Endometrial microvascular endothelial cells (primary cell): ENCODE measurements around the gene MACO1. TPM values are rescaled to one million over a fixed set of nuclear protein-coding genes. Genes with fewer than 3 reads are reported as not detected.

Experiments used
- in situ Hi-C: cut with HindIII; loops from 2 replicates; pipeline ENCODE4 v1.10.0; 2017; ENCODE audit warnings: low sequenced_read_pairs, low pct_unique_long_range_greater_than_20kb; ENCODE audit errors: inconsistent ontology term
- total RNA-seq: library from RNA; depleted of rRNA; stranded (reverse); fragments of >200 nt; gene quantifications from one replicate; pipeline ENCODE4 v1.2.3, GENCODE V29; 2015; ENCODE audit errors: inconsistent ontology term

The MACO1 gene
- total RNA-seq, 1 donor from 2014 or later = 15.0 TPM

GRCh38 chr1:25513666-25514065, 83.0 kb downstream of the MACO1 start:
- in situ Hi-C loops = no loop called here

- in situ Hi-C loops = no loop called here
Measured at GRCh38 chr1:25515033-25515432, 84.3 kb downstream of the MACO1 start.

- in situ Hi-C loops = no loop called here
Measured at GRCh38 chr1:25516686-25517085, 86.0 kb downstream of the MACO1 start.

- in situ Hi-C loops = no loop called here
Measured at GRCh38 chr1:25517476-25518394, 87.0 kb downstream of the MACO1 start.

DNA sequence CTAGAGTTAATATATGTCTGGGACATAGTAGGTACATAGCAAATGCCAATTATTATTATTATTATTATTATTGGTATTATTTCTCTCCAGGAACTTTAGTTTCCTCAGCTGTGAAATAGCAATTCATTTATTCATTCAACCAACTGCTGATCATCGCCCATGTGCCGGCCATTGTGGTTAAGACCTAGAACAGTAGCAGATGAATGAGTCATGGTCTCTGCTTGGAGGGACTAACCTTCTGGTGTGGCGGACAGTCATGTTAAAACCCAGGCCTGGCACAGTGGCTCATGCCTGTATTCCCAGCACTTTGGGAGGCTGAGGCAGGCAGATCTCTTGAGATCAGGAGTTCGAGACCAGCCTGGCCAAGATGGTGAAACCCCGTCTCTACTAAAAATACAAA, 88.9 kb downstream of the MACO1 start:
- in situ Hi-C loops = no loop called here

DNA sequence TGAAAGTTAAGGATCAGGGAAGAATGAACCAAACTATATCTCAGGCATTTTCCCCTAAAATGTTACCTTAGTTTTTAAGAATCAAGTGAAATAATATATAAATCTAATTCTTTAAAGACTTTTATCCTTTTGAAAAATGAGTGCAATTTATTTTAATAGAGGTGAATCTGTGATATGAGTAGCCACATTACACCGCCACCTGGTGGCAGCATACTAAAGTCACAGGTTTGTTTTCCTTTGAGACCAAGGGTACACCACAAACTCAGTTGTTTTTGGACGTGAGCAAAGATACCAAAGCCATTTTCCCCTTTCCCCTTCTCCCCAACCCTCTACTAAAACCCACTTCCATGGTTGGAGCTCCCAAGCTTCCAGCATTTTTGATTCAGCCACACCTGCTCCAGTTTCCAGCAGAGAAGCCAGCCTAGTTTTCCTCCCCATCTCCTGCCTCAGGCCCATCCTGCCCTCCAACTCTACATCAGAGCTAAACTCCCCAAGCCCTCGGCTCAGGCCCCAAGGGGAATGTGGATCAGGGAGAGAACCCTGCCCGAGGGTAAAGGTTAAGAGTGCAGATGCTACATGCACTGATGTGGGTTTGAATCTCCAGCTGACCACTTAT, 89.9 kb downstream of the MACO1 start:
- in situ Hi-C loops = no loop called here

DNA sequence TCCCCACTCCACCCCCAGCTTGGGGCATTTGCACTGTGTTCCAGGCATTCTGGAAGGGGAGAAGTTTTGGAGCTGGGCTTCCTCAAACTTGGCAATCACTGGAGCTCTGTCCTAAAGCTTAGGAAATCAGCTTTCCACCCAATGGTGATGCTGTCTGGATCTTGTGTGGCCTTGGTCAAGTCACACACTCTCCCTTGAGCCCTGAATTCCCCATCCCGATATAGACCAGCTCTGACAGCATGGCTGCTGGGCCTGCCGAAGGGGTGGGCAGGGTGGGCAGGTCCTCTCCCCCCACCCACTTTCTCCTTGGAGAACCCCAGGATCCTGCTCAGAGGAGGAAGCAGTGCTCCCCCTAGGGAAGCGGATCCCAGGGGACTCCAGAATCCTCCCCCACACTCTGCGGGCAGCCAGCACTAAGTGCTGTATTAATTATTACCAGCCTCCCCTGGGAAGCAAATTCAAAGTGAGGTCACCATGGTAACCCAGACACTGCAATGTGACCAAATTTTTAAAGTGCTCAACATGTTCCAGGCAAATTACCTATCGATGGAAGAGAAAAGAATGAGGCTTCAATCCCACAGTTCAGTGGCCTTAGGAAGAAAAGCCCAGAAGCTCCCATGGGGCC, 91.4 kb downstream of the MACO1 start:
- in situ Hi-C loops = no loop called here

DNA sequence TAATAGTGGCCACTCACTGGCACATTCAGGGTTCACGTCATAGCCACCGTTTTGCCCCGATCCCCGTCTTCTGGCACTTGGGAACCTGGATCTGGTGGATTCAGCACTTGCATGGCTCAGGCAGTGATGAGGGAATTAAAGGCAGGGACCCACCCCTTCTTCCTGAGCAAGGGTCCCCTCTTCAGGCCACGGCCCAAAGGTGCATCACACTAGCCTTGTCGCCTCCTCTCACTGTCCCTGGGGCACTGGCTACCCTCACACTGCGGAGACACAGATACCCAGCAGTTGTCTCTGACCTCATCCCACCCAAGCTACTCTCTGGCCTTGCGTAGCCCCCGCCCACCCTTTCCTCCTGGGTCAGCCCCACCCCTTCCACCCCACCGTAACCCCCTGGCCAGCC, 92.8 kb downstream of the MACO1 start:
- in situ Hi-C loops = no loop called here

- in situ Hi-C loops = no loop called here
Measured at GRCh38 chr1:25524568-25525360, 94.1 kb downstream of the MACO1 start.

DNA sequence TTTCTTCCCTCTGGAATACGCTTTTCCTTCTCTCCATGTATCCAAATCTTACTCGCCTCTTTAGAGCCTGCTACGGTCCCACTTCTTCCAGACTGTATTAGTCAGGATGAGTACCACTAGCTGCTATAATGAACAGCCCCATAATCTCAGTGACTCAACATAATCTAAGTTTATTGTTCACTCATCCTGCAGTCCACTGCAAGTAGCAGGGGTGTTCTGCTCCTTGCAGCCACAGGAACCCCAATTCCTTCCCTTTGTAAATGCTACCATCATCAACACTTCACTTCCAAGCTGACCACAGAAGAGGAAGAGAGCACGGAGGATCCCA, 94.6 kb downstream of the MACO1 start:
- in situ Hi-C loops = no loop called here

GRCh38 chr1:25526753-25527152, 96.1 kb downstream of the MACO1 start:
- in situ Hi-C loops = no loop called here

DNA sequence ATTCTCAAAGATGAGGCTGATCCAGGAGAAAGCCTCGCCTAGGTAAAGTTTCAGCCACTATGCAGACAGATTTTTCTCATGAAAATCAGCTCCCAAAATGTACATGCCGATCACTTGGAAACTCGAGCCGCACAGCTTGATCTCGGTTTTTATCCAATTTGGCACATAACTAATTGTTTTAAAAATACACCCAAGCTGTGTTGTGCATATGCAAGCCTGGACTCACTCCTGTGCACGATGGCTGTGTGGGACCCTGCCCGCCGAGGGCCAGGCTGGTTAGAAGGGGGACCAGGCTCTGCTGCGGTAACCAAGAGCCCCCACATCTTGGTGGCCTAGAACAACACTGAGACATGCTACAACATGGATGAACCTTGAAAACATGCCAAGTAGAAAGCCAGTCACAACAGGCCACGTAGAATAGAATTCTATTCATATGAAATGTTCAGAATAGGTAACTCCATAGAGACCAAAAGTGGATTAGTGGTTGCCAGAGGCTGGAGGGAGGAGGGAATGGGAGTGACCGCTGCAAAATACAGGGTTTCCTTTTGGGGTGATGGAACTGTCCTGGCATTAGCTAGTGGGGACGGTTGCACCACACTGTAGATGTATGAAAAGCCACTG, 96.6 kb downstream of the MACO1 start:
- in situ Hi-C loops = no loop called here

DNA sequence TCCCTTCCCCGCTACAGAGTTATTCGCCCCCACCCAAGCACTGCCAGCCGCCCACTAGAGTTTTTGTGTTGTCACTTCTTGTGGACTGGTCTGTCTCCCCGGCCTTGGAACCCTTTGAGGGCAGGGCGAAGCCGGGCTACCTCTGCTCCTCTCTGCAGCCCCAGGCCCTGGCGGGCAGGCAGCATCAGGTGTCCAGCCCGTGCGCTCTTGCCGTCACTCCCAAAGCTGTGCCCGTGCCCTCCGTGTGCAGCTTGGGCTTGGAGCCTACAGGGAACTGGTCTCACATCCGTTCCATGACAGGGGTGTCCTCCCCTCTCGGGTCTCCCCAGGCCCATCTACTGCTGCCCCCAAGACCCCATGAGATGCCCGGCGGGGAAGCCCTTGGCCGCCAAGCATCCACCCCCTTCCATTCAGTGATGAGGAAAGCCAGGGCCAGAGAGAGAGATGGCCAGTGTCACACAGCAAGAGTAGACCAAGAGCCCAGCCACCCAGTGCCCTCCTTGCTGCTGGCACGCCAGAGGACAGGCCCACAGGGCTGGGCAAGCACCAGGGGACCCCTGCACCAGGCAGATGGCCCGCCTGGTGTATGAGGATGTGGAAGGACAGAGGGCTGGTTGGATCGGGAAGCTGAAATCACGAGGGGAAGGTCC, 97.4 kb downstream of the MACO1 start:
- in situ Hi-C loops = no loop called here

DNA sequence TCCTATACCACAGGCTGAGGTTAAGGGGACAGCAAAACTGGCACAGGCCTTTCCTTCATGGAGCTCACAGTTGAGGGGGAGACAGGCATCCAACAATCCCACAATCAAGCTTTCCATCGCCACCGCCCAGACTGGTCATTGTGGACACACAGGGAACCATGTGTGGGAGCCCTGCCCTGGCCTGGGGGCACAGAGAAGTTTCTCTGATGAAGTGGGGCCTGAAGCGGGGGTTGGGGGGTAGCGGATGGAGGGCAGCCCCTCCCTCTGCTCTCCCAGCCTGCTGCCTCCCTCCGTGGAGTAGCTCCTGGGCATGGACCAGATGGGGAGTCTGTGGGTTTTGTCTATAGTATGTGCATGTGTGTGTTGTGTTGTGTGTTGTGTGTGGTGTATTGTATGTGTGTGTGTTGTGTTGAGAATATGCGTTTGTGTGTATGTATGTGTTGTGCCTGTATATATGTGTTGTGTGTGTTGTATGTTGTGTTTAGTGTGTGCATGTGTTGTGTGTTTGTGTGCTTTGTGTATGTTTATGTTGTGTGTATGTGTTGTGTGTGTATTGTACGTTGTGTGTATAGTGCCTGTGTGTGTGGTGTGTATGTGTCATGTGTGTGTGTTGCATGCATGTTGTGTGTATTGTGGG, 98.3 kb downstream of the MACO1 start:
- in situ Hi-C loops = no loop called here

DNA sequence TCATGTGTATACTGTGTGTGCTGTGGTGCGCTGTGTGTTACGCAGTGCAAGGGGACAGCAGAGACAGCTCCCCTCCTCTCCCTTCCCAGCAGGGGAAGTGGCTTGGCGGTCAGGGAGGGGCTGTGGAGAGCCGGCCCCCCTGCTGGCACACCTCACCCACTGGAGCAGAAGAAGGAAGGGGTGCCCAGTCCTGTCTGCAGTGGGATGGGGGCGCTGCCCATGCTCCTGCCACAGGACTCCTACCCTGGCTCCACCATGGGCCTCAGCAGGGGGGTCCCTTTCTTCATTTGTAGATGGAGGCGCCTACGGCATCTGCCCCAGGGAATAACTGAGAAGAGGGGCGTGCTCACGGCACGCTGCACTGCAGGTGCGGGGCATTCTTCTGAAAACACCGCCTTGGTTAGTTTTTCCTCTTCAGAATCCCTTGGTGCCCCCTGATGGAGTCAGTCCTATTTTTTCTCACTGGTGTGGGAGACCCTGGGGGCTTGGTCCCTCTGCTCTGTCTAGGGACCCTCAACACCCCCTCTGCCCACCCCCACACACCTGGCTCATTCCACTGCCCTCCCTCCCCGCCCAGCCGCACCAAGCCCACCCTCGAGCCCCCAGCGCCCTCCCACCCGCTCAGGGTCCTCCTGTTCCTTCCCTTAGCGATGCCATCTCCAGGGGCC, 99.0 kb downstream of the MACO1 start:
- in situ Hi-C loops = no loop called here

DNA sequence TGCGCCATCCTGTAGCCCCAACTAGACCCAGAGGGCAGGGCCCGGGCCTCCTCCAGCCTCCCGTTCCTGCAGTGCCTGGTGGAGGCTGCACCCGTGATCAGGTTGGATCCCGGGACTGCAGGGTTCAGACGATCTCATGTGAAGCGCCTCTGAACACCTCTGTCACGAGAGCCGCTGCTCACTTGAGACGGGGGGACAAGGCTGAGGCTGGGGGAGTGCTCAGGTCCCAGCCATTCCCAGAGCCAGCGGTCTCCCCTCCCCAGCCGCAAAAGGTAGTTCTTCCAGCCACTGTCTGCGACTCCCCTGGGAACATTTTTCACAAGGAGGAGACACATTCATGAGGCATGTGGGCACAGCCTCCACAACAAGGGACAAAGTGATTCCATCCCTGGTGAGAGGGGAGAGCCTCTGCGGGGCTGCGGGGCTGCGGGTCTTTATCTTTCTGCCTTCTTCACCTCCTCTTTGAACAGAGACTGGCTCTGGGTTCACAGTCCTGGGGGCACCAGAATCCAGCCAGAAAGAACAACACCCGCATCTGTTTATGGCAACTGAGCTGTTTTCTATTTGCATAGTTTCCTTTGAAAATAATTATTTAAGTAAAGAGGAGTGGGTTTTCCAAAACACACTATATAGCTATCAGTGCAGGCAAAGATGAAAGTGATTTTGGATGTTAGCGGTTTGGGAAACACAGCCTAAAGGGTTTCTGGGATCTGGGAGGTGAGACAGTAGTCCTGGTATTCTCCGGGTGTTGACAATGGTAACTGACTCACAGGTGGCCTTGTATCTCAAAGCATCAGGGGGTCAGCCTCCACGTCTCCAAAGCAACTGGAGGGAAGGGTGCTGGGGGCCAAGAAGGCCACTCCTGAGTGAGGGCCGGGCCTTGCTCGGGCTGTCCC, 99.7 kb downstream of the MACO1 start:
- in situ Hi-C loops = no loop called here

DNA sequence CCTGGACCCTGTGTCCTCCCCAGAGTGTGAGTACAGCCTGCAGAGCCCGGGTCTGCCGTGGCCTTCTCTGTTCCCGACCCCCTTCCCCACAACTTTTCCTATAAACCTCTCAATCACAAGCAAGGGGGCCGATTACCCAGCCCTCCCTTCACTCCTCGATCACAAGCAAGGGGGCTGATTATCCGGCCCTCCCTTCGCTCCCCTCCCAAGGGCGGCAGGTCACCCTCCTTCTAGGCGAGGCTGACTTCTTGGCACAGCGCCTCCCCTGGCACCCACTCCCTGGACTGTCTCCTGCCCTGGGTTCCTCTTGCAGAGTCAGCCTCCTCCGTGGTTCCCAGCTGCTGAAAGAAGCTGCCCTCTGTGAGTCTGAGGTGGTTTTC, 100.4 kb downstream of the MACO1 start:
- in situ Hi-C loops = no loop called here
